Right lobe of liver (tissue), 4 donors: ENCODE results near the gene AHCYL2.

Experiments used
- POLR2A ChIP-seq: fragments of 450-650 bp; IDR thresholded peaks from one replicate; pipeline ENCODE4 v1.6.1; 2017; ENCODE audit warnings: antibody characterized with exemption, mild to moderate bottlenecking
- TF ChIP-seq, protein P1 (sequence below), 4 donors: fragments of 200-600 bp in 3 of 4; fragments of 450-650 bp in 1 of 4; IDR thresholded peaks; one replicate each; pipeline versions ENCODE4 v1.5.1 to v1.8.0; 2016 to 2022; ENCODE audit warnings: antibody characterized with exemption in 4 of 4, mild to moderate bottlenecking in 2 of 4
- donor health status: DM: no; HTN: no; CAD: no.
- donor health status: DM: no; HTN: no; CAD: no.
- donor health status: DM: no; HTN: yes; CAD: no.

DNA sequence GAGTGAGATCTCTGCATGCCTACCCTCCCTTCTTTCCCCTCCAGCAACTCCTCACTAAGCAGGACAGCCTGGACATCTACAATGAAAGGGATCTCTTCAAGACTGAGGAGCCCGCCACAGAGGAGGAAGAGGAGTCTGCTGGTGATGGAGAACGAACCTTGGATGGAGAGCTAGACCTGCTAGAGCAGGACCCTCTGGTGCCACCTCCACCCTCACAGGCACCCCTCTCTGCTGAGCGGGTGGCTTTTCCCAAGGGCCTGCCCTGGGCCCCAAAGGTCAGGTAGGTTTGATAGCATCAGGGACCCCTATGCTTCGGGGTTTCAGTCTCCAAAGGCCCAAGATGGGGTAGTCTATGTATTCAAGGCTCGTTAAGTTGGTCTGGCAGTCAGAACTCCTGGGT lies 233.3 kb downstream of the AHCYL2 start:
- TF ChIP-seq, protein P1, sequence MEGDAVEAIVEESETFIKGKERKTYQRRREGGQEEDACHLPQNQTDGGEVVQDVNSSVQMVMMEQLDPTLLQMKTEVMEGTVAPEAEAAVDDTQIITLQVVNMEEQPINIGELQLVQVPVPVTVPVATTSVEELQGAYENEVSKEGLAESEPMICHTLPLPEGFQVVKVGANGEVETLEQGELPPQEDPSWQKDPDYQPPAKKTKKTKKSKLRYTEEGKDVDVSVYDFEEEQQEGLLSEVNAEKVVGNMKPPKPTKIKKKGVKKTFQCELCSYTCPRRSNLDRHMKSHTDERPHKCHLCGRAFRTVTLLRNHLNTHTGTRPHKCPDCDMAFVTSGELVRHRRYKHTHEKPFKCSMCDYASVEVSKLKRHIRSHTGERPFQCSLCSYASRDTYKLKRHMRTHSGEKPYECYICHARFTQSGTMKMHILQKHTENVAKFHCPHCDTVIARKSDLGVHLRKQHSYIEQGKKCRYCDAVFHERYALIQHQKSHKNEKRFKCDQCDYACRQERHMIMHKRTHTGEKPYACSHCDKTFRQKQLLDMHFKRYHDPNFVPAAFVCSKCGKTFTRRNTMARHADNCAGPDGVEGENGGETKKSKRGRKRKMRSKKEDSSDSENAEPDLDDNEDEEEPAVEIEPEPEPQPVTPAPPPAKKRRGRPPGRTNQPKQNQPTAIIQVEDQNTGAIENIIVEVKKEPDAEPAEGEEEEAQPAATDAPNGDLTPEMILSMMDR (IDR thresholded peaks at IDR 0.05): no peak
- TF ChIP-seq POLR2A: no peak
